ENCODE data around the gene MIEF1.

DNA sequence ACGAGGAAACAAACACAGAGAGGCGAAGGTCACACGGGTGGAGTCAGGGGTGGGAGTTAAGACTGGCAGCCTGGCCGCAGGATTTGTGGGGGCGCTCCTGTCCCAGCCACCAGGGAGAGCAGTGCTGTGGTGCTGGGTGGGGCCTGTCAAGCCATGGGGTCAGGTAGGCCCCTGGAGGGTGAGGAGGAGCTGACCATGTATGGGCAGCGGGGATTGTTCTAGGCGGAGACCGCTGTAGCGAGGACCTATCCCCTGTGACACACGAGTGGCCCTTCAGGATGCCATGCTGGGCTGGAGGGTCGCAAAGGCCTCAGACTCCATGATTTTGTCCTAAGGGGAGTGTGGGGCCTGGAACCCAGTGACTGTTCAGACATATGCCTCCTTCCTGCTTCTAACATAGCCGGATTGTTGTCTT, 32.0 kb downstream of the MIEF1 start:
- TF ChIP-seq, protein P1, sequence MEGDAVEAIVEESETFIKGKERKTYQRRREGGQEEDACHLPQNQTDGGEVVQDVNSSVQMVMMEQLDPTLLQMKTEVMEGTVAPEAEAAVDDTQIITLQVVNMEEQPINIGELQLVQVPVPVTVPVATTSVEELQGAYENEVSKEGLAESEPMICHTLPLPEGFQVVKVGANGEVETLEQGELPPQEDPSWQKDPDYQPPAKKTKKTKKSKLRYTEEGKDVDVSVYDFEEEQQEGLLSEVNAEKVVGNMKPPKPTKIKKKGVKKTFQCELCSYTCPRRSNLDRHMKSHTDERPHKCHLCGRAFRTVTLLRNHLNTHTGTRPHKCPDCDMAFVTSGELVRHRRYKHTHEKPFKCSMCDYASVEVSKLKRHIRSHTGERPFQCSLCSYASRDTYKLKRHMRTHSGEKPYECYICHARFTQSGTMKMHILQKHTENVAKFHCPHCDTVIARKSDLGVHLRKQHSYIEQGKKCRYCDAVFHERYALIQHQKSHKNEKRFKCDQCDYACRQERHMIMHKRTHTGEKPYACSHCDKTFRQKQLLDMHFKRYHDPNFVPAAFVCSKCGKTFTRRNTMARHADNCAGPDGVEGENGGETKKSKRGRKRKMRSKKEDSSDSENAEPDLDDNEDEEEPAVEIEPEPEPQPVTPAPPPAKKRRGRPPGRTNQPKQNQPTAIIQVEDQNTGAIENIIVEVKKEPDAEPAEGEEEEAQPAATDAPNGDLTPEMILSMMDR (tag by site-specific recombination; IDR thresholded peaks at IDR 0.05), result 0 out of 2 replicates have a peak, but pooled peaks have one; percentile 27
- no peak for TF ChIP-seq KLF9 (tag by site-specific recombination; IDR thresholded peaks at IDR 0.05; ENCODE audit: low read depth)
- no peak for TF ChIP-seq ZSCAN30 (tag by site-specific recombination; IDR thresholded peaks at IDR 0.05)
- no peak for TF ChIP-seq TCF7L2 (IDR thresholded peaks at IDR 0.05; ENCODE audit: borderline replicate concordance, low read depth, low read length)
- TF ChIP-seq, protein P2, sequence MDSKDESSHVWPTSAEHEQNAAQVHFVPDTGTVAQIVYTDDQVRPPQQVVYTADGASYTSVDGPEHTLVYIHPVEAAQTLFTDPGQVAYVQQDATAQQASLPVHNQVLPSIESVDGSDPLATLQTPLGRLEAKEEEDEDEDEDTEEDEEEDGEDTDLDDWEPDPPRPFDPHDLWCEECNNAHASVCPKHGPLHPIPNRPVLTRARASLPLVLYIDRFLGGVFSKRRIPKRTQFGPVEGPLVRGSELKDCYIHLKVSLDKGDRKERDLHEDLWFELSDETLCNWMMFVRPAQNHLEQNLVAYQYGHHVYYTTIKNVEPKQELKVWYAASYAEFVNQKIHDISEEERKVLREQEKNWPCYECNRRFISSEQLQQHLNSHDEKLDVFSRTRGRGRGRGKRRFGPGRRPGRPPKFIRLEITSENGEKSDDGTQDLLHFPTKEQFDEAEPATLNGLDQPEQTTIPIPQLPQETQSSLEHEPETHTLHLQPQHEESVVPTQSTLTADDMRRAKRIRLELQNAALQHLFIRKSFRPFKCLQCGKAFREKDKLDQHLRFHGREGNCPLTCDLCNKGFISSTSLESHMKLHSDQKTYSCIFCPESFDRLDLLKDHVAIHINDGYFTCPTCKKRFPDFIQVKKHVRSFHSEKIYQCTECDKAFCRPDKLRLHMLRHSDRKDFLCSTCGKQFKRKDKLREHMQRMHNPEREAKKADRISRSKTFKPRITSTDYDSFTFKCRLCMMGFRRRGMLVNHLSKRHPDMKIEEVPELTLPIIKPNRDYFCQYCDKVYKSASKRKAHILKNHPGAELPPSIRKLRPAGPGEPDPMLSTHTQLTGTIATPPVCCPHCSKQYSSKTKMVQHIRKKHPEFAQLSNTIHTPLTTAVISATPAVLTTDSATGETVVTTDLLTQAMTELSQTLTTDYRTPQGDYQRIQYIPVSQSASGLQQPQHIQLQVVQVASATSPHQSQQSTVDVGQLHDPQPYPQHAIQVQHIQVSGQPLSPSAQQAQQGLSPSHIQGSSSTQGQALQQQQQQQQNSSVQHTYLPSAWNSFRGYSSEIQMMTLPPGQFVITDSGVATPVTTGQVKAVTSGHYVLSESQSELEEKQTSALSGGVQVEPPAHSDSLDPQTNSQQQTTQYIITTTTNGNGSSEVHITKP (tag by site-specific recombination; IDR thresholded peaks at IDR 0.05), result no peak
- TF ChIP-seq ZNF529 (tag by site-specific recombination; IDR thresholded peaks at IDR 0.05; ENCODE audit: insufficient replicate concordance), result no peak
- TF ChIP-seq, protein P3, sequence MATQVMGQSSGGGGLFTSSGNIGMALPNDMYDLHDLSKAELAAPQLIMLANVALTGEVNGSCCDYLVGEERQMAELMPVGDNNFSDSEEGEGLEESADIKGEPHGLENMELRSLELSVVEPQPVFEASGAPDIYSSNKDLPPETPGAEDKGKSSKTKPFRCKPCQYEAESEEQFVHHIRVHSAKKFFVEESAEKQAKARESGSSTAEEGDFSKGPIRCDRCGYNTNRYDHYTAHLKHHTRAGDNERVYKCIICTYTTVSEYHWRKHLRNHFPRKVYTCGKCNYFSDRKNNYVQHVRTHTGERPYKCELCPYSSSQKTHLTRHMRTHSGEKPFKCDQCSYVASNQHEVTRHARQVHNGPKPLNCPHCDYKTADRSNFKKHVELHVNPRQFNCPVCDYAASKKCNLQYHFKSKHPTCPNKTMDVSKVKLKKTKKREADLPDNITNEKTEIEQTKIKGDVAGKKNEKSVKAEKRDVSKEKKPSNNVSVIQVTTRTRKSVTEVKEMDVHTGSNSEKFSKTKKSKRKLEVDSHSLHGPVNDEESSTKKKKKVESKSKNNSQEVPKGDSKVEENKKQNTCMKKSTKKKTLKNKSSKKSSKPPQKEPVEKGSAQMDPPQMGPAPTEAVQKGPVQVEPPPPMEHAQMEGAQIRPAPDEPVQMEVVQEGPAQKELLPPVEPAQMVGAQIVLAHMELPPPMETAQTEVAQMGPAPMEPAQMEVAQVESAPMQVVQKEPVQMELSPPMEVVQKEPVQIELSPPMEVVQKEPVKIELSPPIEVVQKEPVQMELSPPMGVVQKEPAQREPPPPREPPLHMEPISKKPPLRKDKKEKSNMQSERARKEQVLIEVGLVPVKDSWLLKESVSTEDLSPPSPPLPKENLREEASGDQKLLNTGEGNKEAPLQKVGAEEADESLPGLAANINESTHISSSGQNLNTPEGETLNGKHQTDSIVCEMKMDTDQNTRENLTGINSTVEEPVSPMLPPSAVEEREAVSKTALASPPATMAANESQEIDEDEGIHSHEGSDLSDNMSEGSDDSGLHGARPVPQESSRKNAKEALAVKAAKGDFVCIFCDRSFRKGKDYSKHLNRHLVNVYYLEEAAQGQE (tag by site-specific recombination; IDR thresholded peaks at IDR 0.05), result no peak
- TF ChIP-seq ZEB2 (tag by site-specific recombination; IDR thresholded peaks at IDR 0.05), result no peak
- TF ChIP-seq ZNF658 (tag by site-specific recombination; IDR thresholded peaks at IDR 0.05), result no peak
- no peak for TF ChIP-seq GLIS1 (tag by site-specific recombination; IDR thresholded peaks at IDR 0.05)
- no peak for TF ChIP-seq OVOL3 (tag by site-specific recombination; IDR thresholded peaks at IDR 0.05)
- no peak for TF ChIP-seq SETDB1 (IDR thresholded peaks at IDR 0.05; ENCODE audit: insufficient read length, low read length)

All from HEK293 (cell line).